Hematopoietic multipotent progenitor cell (in vitro differentiated cells): ENCODE data around the gene CNDP2. TPM values are rescaled to one million over a fixed set of nuclear protein-coding genes. Genes with fewer than 3 reads are reported as not detected.

Experiments
- DNase-seq, 3 donors: peaks; one replicate each; pipeline ENCODE4 v3.0.0-alpha.2; 2011 to 2015; ENCODE audit warnings: low read depth in 2 of 3, low spot score in 2 of 3
- total RNA-seq: library from RNA; depleted of rRNA; stranded (reverse); fragments of >200 nt; gene quantifications from one replicate; pipeline ENCODE4 v1.2.3, GENCODE V29; 2012

Gene CNDP2
- total RNA-seq, 1 donor, result 47.1 TPM

DNA sequence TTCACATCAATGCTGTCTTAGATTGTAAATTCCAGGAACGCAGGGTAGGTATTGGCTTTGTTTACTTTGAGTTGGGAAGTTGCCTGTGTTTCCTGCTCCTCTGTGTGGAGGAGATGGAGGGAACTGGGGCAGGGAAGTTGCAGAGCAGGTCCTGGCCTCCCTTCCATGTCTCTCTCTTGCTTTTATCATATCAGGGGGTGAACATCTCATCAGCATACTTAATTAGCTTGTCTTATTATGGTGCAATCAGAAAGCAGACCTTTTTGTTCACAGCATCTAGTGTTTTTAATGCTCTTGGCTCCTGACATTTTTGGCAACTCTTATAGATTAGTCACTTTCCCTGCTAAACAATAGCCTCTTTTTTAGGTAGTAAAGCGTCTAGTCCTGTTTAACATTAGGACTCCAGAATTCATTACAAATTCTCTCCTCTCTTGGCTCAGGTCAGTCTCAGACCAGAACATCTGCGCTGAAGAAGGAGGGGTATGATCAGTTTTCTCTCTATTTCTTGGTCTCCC is 27.6 kb upstream of the CNDP2 start:
- DNase-seq, result no peak

GRCh38 chr18:74472312-74472711 is 23.9 kb upstream of the CNDP2 start:
- DNase-seq, result no peak

GRCh38 chr18:74473976-74474640 is 22.1 kb upstream of the CNDP2 start:
- no peak for DNase-seq

DNA sequence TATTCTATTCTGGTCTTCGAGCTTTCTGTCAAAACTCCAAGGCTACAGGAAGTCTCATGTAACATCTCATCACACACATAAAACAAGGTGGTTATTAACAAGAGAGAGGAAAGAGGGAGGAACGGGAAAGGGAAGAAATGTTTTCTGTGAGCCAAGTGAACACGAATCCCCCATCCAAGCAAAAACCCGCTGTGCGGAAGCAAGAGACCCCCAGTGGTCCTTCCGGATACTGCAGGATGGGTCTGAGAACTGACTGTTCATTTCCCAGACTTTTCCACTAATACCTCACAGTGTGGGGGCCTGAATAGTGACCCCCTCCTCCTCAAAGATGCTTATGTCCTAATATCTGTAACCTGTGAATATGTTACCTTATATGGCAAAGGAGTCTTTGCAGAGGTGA is 20.0 kb upstream of the CNDP2 start:
- peak in 1 of 3 donors; percentile 21 for DNase-seq

DNA sequence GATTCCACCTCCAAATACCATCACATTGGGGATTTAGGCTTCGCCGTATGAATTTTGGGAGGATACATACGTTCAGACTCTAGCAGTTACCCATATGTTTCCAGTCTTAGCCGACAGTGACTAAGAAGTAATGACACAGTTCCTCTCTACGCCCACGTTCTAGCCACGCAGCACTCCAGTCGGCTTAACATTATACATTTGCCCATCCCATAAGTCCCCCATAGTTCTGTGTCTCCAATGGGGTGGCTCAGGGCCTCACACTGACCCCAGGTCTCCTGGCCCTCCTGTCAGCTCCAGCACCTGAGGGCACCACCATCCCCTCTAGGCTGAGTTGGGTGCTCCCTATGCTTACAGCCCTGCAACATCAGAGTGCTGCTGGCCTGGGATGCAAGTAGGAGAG is 18.4 kb upstream of the CNDP2 start:
- no peak for DNase-seq

DNA sequence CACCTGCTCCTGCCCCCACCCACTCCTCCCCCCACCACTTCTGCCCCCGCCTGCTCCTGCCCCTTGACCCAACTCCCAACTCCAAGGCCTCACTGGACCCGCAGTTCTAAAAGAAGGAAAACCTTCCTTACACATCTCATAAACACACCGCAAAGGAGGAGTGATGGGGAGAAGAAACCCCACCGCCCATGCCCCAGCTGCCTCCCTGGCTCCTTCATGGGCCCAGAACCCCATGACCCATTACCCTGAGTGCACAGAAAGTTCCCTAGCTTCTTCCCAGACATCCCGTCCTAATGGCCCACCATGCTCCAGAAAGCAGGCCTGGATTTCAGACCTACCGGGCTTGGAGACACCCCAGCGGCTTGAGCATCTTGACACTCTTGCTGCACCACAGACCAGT is 17.8 kb upstream of the CNDP2 start:
- DNase-seq, result no peak

GRCh38 chr18:74478880-74479279 is 17.3 kb upstream of the CNDP2 start:
- DNase-seq, result no peak

- no peak for DNase-seq
Measured at GRCh38 chr18:74479486-74480148, 16.5 kb upstream of the CNDP2 start.

DNA sequence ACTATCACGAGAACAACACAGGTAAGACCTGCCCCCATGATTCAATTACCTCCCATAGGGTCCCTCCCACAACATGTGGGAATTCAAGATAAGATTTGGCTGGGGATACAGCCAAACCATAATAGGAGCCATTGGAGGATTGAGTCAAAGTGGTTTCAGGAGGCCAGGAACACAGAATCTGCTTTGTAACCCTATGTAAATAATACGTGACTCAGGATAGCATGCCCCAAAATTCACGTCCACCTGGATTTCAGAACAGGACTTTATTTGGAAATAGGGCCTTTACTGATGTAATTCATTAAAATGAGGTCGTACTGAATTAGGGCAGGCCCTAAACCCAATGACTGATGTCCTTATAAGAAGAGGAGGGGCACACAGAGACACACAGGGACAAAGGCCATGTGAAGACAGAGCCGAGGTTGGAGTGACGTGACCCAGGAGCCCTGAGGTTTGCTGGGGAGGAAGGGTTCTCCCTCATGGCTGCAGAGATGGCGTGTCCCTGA is 16.0 kb upstream of the CNDP2 start:
- no peak for DNase-seq

DNA sequence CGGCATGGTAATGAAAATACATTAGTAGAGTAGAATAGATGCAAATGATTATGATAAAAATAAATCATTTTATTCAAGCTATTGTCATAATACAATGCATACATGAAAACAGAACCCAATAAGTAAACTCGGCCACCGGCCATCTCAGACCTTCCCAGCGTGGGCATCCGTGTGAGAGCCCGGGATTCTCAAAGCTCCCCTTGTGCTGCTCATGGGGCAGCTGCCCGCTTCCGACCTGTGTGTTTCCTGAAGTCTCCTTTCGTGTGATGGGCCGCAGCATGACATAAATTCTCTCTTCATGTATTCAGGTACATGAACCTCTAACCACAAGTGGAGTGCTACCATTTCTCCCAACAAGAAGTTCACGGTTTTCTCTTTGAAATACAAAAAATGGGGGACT is 13.5 kb upstream of the CNDP2 start:
- DNase-seq, result no peak

DNA sequence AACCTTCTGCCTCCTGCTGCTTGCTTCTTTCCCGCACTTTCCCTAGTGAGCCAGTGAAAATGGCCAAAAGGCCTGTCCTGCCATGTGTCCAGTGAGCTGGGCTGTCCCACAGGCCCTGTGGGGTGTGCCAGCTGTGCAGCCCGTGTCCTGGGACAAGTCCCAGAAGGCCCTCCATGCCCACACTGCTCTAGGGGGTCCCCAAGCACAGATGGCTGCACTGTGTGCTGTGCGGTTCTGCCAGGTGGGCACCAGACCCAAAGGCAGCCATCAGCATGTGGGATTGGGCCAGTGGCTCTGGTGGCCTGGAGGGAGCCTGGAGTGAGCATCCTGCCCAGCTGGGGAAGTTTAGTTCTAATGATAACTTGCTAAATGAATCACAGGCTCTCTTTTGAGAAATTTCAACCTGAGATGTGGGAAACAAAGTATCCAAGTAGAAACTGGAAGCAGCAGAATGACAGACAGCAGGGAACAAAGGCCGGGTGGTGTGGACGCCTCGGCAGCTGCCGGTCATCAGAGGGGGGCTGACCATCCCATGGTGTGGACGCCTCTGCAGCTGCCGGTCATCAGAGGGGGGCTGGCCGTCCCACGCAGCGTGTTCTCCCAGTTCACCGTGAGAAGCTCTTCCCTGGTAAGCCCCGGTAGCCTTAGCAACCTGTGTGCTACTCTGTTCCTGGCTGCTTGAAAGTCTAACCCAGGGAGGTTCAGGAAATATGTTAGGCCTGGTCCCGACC is 9.9 kb upstream of the CNDP2 start:
- DNase-seq, result no peak

DNA sequence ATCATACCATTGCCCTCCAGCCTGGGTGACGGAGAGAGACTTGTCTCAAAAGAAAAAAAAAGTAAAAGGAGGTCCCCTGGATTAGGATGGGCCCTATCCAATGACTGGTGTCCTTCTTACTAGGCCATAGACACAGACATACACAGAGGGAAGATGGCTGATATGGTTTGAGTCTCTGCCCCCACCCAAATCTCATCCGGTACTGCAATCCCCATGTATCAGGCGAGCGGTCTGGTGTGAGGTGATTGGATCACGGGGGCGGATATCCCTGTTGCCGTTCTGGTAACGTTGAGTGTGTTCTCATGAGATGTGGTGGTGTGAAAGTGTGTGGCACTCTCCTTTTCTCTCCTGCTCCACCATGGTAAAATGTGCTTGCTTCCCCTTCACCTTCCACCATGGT is 7.8 kb upstream of the CNDP2 start:
- DNase-seq, result no peak

GRCh38 chr18:74488864-74489263 is 7.3 kb upstream of the CNDP2 start:
- no peak for DNase-seq

GRCh38 chr18:74489676-74490075 is 6.5 kb upstream of the CNDP2 start:
- no peak for DNase-seq

DNA sequence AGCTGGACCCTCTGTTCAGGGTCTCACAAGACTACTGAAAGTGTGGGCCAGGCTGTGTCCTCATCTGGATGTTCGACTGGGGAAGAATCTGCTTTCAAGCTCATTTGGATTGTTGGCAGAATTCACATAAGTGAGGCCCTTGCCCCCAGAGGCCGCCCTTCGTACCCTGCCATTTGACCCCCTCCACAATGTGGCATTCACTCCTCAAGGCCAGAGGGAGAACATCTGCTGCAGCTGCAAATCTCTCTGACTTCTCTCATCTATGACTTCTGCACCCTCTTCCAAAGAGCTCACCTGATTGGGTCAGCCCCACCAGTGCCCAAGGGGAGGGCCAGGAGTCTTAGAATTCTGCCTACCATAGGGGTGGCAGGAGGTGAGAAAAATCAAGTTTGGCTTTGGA is 3.9 kb upstream of the CNDP2 start:
- DNase-seq, result no peak

DNA sequence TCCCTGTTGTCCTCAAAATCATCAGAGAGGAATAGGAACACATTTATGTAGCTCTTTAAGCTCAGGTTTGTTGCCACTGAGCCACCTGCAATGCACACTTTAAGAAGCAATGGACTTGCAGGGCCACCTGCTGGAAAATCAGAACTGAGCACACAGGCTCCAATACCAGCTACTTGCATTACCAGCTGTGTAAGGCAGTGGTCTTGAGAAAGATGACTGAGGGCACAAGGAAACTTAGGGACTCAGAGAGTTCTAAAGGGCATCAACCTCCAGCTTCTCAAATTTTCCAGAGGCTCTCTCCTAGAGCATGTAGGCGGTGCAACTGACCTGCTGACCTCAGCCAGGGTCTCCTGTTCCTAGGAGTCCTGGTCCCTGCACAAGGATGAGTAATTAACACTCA is 2.5 kb upstream of the CNDP2 start:
- peak; percentile 41 to 88 (median 73) for DNase-seq

DNA sequence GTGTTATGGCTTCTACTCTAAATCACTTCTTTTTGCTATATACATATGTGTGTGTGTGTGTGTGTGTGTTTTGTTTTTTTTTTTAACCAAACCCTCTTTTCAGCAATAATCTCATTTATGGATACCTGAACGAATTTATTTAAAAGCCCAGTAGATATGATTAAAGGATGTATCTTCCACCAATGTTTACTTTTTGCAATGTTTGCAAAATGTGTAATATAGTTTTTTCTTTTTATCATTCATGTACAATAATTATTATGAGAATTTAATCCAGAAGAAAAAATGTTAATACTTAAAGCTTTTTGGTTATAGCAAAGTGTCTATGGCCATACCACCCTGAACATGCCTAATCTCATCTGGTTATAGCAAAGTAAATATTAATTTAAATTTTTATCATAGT is 1.6 kb upstream of the CNDP2 start:
- no peak for DNase-seq

- peak in 2 of 3 donors; percentile 61 to 67 for DNase-seq
Measured at GRCh38 chr18:74496508-74497323, 553 bp downstream of the CNDP2 start.

GRCh38 chr18:74497324-74497676 is 1.1 kb downstream of the CNDP2 start:
- peak in 1 of 3 donors; percentile 21 for DNase-seq

GRCh38 chr18:74497778-74498177 is 1.6 kb downstream of the CNDP2 start:
- DNase-seq, result no peak
